HG02938 (cell line): Measurements from ENCODE around the gene SUSD1.
"Not testable (repeated sequence)": the region's sequence is repeated elsewhere in the genome, so short reads cannot be mapped to it uniquely, and the experiment has no call there.

ENCODE experiments used
- ATAC-seq: cut with Tn5 transposase; IDR thresholded peaks from one replicate; pipeline ENCODE4 v1.9.1; 2021; ENCODE audit warnings: mild to moderate bottlenecking, moderate library complexity; ENCODE audit not compliant: unreplicated experiment

SUSD1 gene

GRCh38 chr9:112132356-112132755 lies 42.7 kb downstream of the SUSD1 start:
- no peak for ATAC-seq

- no peak for ATAC-seq
These were observed 44.1 kb downstream of the SUSD1 start for GRCh38 chr9:112130997-112131396.

GRCh38 chr9:112130347-112130746 lies 44.8 kb downstream of the SUSD1 start:
- ATAC-seq: no peak

GRCh38 chr9:112129246-112129645 lies 45.9 kb downstream of the SUSD1 start:
- ATAC-seq: no peak

GRCh38 chr9:112128399-112128798 lies 46.7 kb downstream of the SUSD1 start:
- not testable (repeated sequence) for ATAC-seq

- ATAC-seq: no peak
These were observed 47.8 kb downstream of the SUSD1 start for GRCh38 chr9:112127281-112127680.

GRCh38 chr9:112125951-112126388 lies 49.1 kb downstream of the SUSD1 start:
- ATAC-seq: no peak

DNA sequence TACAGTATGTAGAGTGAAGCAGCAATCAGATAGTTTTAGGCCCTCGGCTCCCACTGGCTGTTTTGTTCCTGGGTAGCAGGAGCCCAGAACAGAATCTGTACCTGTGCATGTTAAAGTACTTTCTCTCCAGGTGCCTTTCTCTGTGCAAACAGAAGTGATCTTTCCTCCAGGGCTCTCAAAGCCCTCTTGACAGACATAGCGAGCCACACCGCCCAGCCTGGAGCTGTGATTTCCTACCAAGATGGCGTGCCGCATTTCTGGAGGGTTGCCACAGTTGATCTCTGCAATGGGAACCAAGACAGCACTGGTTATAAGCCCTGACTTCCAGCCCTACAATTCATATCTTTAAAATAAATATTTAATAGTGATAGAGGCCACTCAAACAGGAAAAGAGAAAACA lies 50.9 kb downstream of the SUSD1 start:
- no peak for ATAC-seq

DNA sequence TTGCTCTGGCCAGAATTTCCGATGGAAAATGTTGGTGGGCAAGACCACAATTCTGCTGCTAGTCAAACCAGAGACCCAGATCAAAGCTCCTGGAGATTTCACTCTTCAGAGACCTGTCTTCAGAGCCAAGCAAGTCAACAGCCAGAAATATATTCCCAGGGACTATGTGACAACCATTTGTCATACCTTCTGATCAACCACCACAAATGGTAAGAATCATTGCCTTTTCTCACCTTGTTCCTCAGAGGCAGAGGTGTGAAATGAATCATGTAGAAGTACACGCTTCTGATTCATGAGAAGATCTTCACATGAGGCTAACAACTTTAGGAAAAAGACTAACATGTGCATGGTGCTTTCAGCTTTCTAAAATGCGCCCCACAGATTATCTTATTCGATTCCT lies 53.5 kb downstream of the SUSD1 start:
- no peak for ATAC-seq

- ATAC-seq: no peak
These were observed 54.6 kb downstream of the SUSD1 start for GRCh38 chr9:112120439-112120925.

DNA sequence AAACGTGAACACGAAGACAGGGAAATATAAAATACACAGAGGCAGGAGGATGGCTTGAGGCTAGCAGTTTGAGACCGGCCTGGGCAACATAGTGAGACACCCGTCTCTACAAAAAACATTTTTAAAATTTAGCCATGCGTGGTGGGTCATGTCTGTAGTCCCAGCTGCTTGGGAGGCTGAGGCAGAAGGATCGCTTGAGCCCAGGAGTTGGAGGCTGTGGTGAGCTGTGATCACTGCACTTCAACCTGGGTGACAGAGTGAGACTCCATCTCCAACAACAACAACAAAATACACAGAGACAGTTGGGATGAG lies 55.1 kb downstream of the SUSD1 start:
- ATAC-seq: no peak

- no peak for ATAC-seq
These were observed 55.7 kb downstream of the SUSD1 start for GRCh38 chr9:112119225-112120029.

- no peak for ATAC-seq
These were observed 57.1 kb downstream of the SUSD1 start for GRCh38 chr9:112118009-112118408.

GRCh38 chr9:112115970-112116753 lies 58.9 kb downstream of the SUSD1 start:
- ATAC-seq: no peak

- ATAC-seq: no peak
These were observed 60.0 kb downstream of the SUSD1 start for GRCh38 chr9:112115109-112115508.

GRCh38 chr9:112112941-112113681 lies 62.0 kb downstream of the SUSD1 start:
- ATAC-seq: no peak

GRCh38 chr9:112112519-112112918 lies 62.6 kb downstream of the SUSD1 start:
- ATAC-seq: no peak

DNA sequence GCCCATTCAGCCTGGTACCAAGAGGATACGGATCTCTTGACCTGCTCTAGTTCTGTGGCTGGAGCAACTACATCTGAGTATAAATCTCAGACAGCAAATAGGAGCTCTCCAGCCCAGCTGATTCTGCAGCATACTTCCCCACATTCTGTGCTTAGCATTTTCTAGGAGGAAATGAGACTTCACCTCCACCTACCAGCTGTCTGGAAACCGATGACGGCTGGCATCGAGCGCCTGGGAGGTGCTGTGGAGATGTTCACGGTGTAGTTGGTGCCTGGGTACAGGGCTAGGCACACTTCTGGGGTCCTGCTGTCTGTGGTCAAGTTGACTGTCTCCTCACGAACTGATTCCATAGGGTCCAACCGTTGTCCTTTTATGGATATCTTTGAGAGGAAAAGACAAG lies 63.6 kb downstream of the SUSD1 start:
- no peak for ATAC-seq

DNA sequence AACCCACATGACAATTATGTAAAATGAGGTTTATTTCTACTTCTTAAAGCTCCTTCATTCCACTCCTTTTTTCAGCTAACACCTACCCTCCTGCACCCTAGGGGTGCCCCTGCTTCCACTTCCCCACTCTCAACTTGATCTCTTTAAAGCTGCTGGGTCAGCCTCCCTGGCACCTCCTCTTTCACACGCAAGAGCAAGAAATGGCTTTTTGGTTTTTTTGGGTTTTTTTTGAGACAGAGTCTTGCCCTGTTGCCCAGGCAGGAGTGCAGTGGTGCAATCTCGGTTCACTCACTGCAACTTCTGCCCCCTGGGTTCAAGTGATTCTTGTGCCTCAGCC lies 64.4 kb downstream of the SUSD1 start:
- no peak for ATAC-seq

- no peak for ATAC-seq
These were observed 64.9 kb downstream of the SUSD1 start for GRCh38 chr9:112110094-112110776.

DNA sequence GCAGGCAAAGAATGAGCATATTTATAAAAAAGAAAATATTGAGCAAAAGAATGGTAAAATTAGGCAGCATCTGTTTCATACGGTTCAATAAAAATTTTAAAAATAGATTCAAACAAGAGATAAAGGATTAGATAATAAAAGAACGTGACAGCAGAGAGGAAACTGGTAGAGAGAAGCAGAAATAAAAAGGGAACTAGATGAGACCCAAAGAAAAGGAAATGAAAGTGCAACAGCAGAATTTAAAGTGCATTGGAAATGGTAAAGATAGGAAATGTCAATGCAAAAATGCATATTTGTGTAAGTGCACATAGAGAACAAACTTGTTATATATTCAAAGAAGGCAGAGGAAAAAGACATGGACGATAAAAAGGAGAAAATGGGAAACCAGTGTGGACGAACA lies 70.2 kb downstream of the SUSD1 start:
- ATAC-seq: no peak
